Body of pancreas (tissue), 4 donors: ENCODE results near the gene LRRC45. TPM values are rescaled to one million over a fixed set of nuclear protein-coding genes. Genes with fewer than 3 reads are reported as not detected.

Experiments
- ATAC-seq: fragments of 150-250 bp; one replicate; pipeline ENCODE4 v1.9.1; 2016
- DNase-seq, 4 donors: peaks; one replicate each; pipeline ENCODE4 v3.0.0-alpha.2; 2019
- H3K27ac ChIP-seq, 4 donors: fragments of 200-600 bp; sonication (generic); 1 replicate in 3 of 4; 2 replicates in 1 of 4; pipeline versions ENCODE4 v1.5.1 to v1.6.1; 2016 to 2019; ENCODE audit warnings: mild to moderate bottlenecking in 1 of 4, mixed read lengths in 1 of 4, moderate library complexity in 1 of 4
- H3K27me3 ChIP-seq, 2 donors: fragments of 200-600 bp; sonication (generic); one replicate each; pipeline ENCODE4 v1.6.0; 2016; ENCODE audit warnings: mild to moderate bottlenecking in 1 of 2
- H3K36me3 ChIP-seq, 2 donors: fragments of 200-600 bp; sonication (generic); replicated peaks in 1 of 2; 2 replicates each; pipeline ENCODE4 v1.5.1; 2016; ENCODE audit warnings: low read depth in 2 of 2; ENCODE audit not compliant: insufficient read depth in 1 of 2
- H3K4me1 ChIP-seq: fragments of 200-600 bp; sonication (generic); one replicate; pipeline ENCODE4 v1.6.0; 2016
- H3K4me3 ChIP-seq, 2 donors: fragments of 200-600 bp; sonication (generic); 1 replicate in 1 of 2; 2 replicates in 1 of 2; pipeline ENCODE4 v1.5.1; 2016 to 2019
- H3K9me3 ChIP-seq, 3 donors: fragments of 200-600 bp; sonication (generic); 1 replicate in 2 of 3; 2 replicates in 1 of 3; pipeline ENCODE4 v1.5.1; 2016
- POLR2A ChIP-seq, 3 donors: fragments of 450-650 bp; IDR thresholded peaks; one replicate each; pipeline ENCODE4 v1.6.1; 2016; ENCODE audit warnings: antibody characterized with exemption in 3 of 3, mild to moderate bottlenecking in 2 of 3
- WGBS, 2 donors: methylation state at CpG; one replicate each; pipeline ENCODE4 v1.1.5; 2017; 5-methylcytosine and 5-hydroxymethylcytosine counted together
- intact Hi-C: fragments of 100-400 bp; cut with DNase I; formaldehyde crosslinking; loops from one replicate; pipeline ENCODE4 v1.15.1; 2023
- total RNA-seq, 2 donors: library from RNA; depleted of rRNA; stranded (reverse); fragments of >200 nt; gene quantifications; one replicate each; pipeline ENCODE4 v1.1.0, GENCODE V29; 2016
- TF ChIP-seq, protein P1 (sequence below), 7 experiments: fragments of 450-650 bp in 4 of 7; fragments of 200-600 bp in 3 of 7; sonication (generic) in 3 of 7; IDR thresholded peaks; one replicate each; pipeline ENCODE4 v1.5.1; 2016 to 2019; ENCODE audit warnings: antibody characterized with exemption in 7 of 7

Gene LRRC45
- total RNA-seq, 2 donors from 2014 or later = 8.0 to 36.3 TPM

DNA sequence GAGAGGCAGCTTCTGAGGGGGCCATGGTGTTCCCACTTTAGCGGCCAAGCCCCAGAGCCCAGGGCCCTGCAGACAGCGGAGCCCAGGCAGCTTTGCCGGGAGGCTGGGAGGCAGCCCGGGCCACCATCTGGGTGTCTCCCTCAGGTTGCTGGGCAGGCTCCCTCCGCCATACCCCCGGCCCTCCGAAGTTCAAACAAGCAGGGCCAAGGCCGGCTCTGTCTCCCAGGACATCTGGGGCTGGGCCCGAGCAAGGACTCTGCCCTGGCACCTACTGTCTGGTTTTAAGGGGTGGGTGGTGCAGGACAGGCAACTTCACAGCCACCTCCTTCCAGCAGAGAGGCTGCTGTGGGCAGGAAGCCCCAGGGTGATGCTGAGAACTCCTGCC, 39.9 kb downstream of the LRRC45 start:
- Histone ChIP-seq H3K4me3 (no peak overlapping the region), H3K27me3 (no peaks in the 10 kb centered on the region), H3K4me1 (peaks cover 33% of the 10 kb centered on the region), H3K9me3 (no peaks in the 10 kb centered on the region), H3K27ac (no peak overlapping the region), H3K36me3 (peaks cover 3 to 9% of the 10 kb centered on the region in 2 donors)
- 73 to 83% methylated on average over 4 to 8 of the region's 9 CpGs for WGBS, 2 donors
- no peak for ATAC-seq
- TF ChIP-seq POLR2A (IDR thresholded peaks at IDR 0.05) = no peak
- TF ChIP-seq, protein P1, sequence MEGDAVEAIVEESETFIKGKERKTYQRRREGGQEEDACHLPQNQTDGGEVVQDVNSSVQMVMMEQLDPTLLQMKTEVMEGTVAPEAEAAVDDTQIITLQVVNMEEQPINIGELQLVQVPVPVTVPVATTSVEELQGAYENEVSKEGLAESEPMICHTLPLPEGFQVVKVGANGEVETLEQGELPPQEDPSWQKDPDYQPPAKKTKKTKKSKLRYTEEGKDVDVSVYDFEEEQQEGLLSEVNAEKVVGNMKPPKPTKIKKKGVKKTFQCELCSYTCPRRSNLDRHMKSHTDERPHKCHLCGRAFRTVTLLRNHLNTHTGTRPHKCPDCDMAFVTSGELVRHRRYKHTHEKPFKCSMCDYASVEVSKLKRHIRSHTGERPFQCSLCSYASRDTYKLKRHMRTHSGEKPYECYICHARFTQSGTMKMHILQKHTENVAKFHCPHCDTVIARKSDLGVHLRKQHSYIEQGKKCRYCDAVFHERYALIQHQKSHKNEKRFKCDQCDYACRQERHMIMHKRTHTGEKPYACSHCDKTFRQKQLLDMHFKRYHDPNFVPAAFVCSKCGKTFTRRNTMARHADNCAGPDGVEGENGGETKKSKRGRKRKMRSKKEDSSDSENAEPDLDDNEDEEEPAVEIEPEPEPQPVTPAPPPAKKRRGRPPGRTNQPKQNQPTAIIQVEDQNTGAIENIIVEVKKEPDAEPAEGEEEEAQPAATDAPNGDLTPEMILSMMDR (IDR thresholded peaks at IDR 0.05) = no peak
- DNase-seq = no peak
- intact Hi-C loops = no loop called here

DNA sequence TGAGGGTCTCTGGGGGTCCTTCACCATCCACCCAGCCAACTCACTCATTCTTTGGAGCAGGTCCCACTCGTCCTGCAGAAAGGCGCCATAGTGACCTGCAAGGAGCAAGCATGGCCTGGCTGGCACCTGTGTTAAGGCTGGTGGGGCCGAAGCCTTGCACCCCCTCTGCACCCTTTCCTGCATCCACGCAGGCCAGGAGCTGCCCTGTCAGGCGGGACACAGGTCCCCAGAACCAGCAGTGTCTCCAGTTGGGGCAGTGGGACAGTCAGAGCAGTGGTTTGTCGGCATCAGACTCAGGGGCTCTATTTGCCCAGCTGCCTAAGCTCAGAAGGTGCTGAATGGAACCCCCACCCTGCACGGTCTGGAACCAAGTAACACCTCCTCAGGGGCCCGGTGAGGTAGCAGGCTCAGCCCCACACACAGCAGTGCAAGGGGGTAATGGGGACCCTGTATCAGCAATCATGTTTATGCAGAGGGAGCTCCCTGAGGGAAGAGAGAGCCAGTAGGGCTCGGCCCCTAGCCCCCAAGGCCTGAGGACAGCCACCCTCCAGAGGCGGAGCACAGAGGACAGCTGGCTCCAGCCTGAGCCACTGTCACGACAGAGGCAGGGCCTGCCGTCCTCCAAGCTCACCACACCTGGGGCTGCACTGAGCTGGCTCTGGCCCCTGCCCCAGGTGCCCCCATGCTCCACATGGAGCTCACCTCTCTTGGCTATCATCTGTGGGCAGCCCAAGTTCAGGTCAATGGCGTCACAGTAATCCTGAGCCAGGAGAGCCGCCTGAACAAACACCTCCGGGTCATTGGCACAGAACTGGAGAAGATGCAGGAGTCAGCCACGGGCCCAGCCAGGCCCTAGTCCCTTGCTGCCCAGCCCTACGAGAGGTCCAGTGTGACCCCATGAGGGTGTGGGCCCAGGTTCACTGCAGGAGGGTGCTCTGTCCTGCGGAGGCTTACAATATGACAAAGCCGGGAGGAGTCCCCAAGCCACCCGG, 40.6 kb downstream of the LRRC45 start:
- Histone ChIP-seq H3K36me3 (peaks cover 3 to 9% of the 10 kb centered on the region in 2 donors), H3K27me3 (no peaks in the 10 kb centered on the region), H3K27ac (peak overlapping the region in 1 of 4 donors; percentile 64), H3K9me3 (no peaks in the 10 kb centered on the region), H3K4me3 (no peak overlapping the region), H3K4me1 (peaks cover 33% of the 10 kb centered on the region)
- DNase-seq = no peak
- ATAC-seq = no peak
- intact Hi-C loops = no loop called here
- TF ChIP-seq, protein P1 (IDR thresholded peaks at IDR 0.05) = no peak
- no peak for TF ChIP-seq POLR2A (IDR thresholded peaks at IDR 0.05)
- WGBS, 2 donors = 45 to 61% methylated on average over 7 to 18 of the region's 20 CpGs

DNA sequence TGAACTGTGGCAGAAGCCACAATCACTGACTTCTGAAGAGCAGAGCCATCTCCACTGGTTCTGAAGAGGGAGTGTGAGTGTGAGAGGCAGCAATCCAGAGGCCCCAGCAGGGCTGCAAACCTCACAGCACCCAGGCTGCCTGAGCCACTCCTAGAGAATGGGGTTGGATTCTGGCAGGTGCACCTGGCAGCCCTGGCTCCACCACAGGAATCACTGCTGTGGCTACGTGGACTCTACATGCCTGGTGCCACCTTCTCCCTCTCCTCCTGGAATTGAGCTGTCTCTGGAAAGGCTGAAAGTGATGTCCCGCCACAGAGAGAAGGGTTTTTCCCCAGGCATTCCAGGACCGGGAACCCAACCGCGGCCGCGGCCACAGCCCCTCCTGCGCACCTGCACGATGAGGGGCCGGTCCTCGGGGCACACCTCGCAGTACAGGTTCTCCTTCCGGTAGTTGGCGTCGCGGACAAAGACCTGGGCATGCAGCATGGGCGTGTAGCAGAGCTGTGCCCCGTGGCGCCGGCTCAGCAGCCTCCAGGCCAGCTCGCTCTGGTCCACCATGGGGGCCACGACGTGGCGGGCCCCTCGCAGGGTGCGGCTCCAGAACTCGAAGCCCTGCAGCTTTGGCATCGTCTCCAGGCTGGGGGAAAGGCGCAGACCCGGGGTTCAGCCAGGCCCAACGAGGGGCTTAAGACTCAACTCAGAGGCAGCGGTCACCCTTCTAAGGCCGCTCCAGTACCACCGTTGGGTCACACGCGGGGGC, 41.5 kb downstream of the LRRC45 start:
- Histone ChIP-seq H3K27me3 (no peaks in the 10 kb centered on the region), H3K4me3 (peak overlapping the region; percentile 43 to 92), H3K4me1 (peaks cover 33% of the 10 kb centered on the region), H3K36me3 (peaks cover 3 to 9% of the 10 kb centered on the region in 2 donors), H3K9me3 (no peaks in the 10 kb centered on the region), H3K27ac (peak overlapping the region in 3 of 4 donors; percentile 64 to 86 (median 71))
- DNase-seq (peak in 1 of 4 donors; percentile 44), ATAC-seq (no peak)
- TF ChIP-seq, protein P1 (IDR thresholded peaks at IDR 0.05) = no peak
- no peak for TF ChIP-seq POLR2A (IDR thresholded peaks at IDR 0.05)
- intact Hi-C loops = no loop called here
- 11 to 16% methylated on average over 9 to 31 of the region's 36 CpGs for WGBS, 2 donors

DNA sequence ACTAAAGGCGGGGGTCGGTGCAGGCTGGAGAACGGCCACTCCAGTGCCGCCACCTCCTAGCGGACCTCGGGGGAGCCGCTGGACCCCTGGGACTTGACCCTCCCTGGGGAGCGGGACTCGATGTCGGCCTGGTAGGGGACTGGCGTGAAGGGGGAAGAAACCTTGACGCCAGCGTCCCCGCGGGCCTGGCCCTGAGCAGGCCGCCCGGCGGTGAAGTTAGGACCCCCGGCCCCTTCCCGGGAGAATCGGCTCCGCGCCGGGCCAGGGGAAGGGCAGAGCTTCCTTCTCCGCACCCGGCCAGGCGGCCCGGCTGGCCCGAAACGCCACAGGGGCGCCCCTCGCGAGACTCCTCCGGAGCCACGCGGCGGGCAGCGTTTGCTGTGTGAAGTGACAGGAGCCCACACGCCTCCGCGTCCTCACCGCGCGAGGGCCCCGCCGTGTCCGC, 42.1 kb downstream of the LRRC45 start:
- H3K9me3 ChIP-seq = no peaks in the 10 kb centered on the region
- H3K4me1 ChIP-seq = peaks cover 33% of the 10 kb centered on the region
- H3K27ac ChIP-seq = peak overlapping the region; percentile 64 to 86 (median 70)
- WGBS, 2 donors = 1 to 4% methylated on average over 5 to 46 of the region's 47 CpGs
- DNase-seq = no peak
- ATAC-seq = peak; percentile 47
- TF ChIP-seq POLR2A (IDR thresholded peaks at IDR 0.05) = no peak
- TF ChIP-seq, protein P1 (IDR thresholded peaks at IDR 0.05) = no peak
- intact Hi-C loops = no loop called here
- no peaks in the 10 kb centered on the region for H3K27me3 ChIP-seq
- H3K36me3 ChIP-seq = peaks cover 2 to 7% of the 10 kb centered on the region in 2 donors
- peak overlapping the region; percentile 43 to 92 for H3K4me3 ChIP-seq
